ENCODE data around the gene PTBP1. TPM values are rescaled to one million over a fixed set of nuclear protein-coding genes. Genes with fewer than 3 reads are reported as not detected.

The PTBP1 gene
- 216 and 283 TPM in 2 replicates for total RNA-seq

GRCh38 chr19:796692-797527 lies at the start of gene PTBP1:
PTBP1 (plus strand) TSS chr19:797452; CDS start chr19:797498, 46 bp downstream.

GRCh38 chr19:750640-751423 lies 46.4 kb upstream of the PTBP1 start, which contains the start of gene MISP:
MISP (plus strand) TSS chr19:751112; CDS start chr19:756947, 5,835 bp downstream.

GRCh38 chr19:821825-822503 lies 24.7 kb downstream of the PTBP1 start, which contains the start of gene PLPPR3:
PLPPR3 (minus strand) TSS chr19:821955; CDS start chr19:821559, 396 bp downstream.

GRCh38 chr19:827710-828321 lies 30.6 kb downstream of the PTBP1 start, which contains the start of gene AZU1:
AZU1 (plus strand) TSS chr19:827837; CDS start chr19:827847, 10 bp downstream.

GRCh38 chr19:840519-841206 lies 43.4 kb downstream of the PTBP1 start, which contains the start of gene PRTN3:
PRTN3 (plus strand) TSS chr19:840999; CDS start chr19:841009, 10 bp downstream.

GRCh38 chr19:852136-853013 lies 55.1 kb downstream of the PTBP1 start, which contains the start of gene ELANE:
ELANE (plus strand) TSS chr19:852303; CDS start chr19:852329, 26 bp downstream.

GRCh38 chr19:858868-859843 lies 61.9 kb downstream of the PTBP1 start, which contains the start of gene CFD:
CFD (plus strand) TSS chr19:859664; CDS start chr19:859690, 26 bp downstream.

Other genes with a start within 250 kb of the PTBP1 start
- 721 and 787 TPM in 2 replicates for gene BSG, start 224.9 kb upstream of the PTBP1 start, total RNA-seq
- 0.08 TPM in 1 of 2 replicates, not detected in the other for gene HCN2, start 207.6 kb upstream of the PTBP1 start, total RNA-seq
- gene POLRMT, start 163.9 kb upstream of the PTBP1 start, total RNA-seq, result 26.4 and 36.2 TPM in 2 replicates
- not detected in 2 replicates for gene FGF22, start 157.6 kb upstream of the PTBP1 start, total RNA-seq
- gene RNF126, start 134.2 kb upstream of the PTBP1 start, total RNA-seq, result 126 and 152 TPM in 2 replicates
- gene FSTL3, start 121.1 kb upstream of the PTBP1 start, total RNA-seq, result 259 and 303 TPM in 2 replicates
- gene PRSS57, start 102.0 kb upstream of the PTBP1 start, total RNA-seq, result not detected in 2 replicates
- 0.11 TPM in 1 of 2 replicates, not detected in the other for gene PALM, start 88.5 kb upstream of the PTBP1 start, total RNA-seq
- 7.2 and 12.6 TPM in 2 replicates for gene MISP, start 46.3 kb upstream of the PTBP1 start, total RNA-seq
- 0.27 TPM in 1 of 2 replicates, not detected in the other for gene PLPPR3, start 24.5 kb downstream of the PTBP1 start, total RNA-seq
- gene AZU1, start 30.4 kb downstream of the PTBP1 start, total RNA-seq, result not detected in 2 replicates
- gene PRTN3, start 43.5 kb downstream of the PTBP1 start, total RNA-seq, result not detected in 2 replicates
- gene ELANE, start 54.9 kb downstream of the PTBP1 start, total RNA-seq, result not detected in 2 replicates
- 0.55 TPM in 1 of 2 replicates, not detected in the other for gene CFD, start 62.2 kb downstream of the PTBP1 start, total RNA-seq
- gene MED16, start 95.7 kb downstream of the PTBP1 start, total RNA-seq, result 33.8 and 34.7 TPM in 2 replicates
- not detected in 2 replicates for gene RNU6-9, start 96.0 kb downstream of the PTBP1 start, total RNA-seq
- 60.8 and 91.1 TPM in 2 replicates for gene R3HDM4, start 115.8 kb downstream of the PTBP1 start, total RNA-seq
- not detected in 2 replicates for gene KISS1R, start 119.9 kb downstream of the PTBP1 start, total RNA-seq
- 4.5 and 4.8 TPM in 2 replicates for gene ARID3A, start 128.6 kb downstream of the PTBP1 start, total RNA-seq
- gene WDR18, start 186.9 kb downstream of the PTBP1 start, total RNA-seq, result 68.2 and 87.6 TPM in 2 replicates
- gene GRIN3B, start 203.0 kb downstream of the PTBP1 start, total RNA-seq, result 0.95 and 2.3 TPM in 2 replicates
- gene TMEM259, start 223.7 kb downstream of the PTBP1 start, total RNA-seq, result 142 and 147 TPM in 2 replicates
- gene RNU6-2, start 224.1 kb downstream of the PTBP1 start, total RNA-seq, result not detected in 2 replicates
- gene CNN2, start 229.2 kb downstream of the PTBP1 start, total RNA-seq, result 239 and 254 TPM in 2 replicates
- gene ABCA7, start 242.7 kb downstream of the PTBP1 start, total RNA-seq, result 14.0 and 24.3 TPM in 2 replicates